Glomerular visceral epithelial cell (primary cell): ENCODE results near the gene BCL2L13.
"Not testable (repeated sequence)": the region's sequence is repeated elsewhere in the genome, so short reads cannot be mapped to it uniquely, and the experiment has no call there.

ENCODE experiments used
- DNase-seq: peaks from one replicate; pipeline ENCODE4 v3.0.0-alpha.2; 2016; ENCODE audit errors: extremely low spot score

BCL2L13 gene

GRCh38 chr22:17694193-17694592 lies 55.6 kb downstream of the BCL2L13 start:
- DNase-seq, result no peak

GRCh38 chr22:17694752-17695151 lies 56.2 kb downstream of the BCL2L13 start:
- no peak for DNase-seq

GRCh38 chr22:17695986-17696385 lies 57.4 kb downstream of the BCL2L13 start:
- peak; percentile 29 for DNase-seq

DNA sequence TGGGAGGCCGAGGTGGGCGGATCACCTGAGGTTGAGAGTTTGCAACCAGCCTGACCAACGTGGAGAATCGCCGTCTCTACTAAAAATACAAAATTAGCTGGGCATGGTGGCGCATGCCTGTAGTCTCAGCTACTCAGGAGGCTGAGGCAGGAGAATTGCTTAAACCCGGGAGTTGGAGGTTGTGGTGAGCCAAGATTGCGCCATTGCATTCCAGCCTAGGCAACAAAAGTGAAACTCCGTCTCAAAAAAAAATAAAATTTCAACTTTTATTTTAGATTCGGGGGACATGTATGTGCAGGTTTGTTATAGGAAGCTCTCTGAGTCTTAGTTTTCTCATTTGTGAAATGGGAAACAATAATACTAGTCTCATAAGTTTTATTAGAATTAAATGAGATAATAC lies 58.6 kb downstream of the BCL2L13 start:
- DNase-seq, result not testable (repeated sequence)

GRCh38 chr22:17698276-17698675 lies 59.7 kb downstream of the BCL2L13 start:
- DNase-seq, result not testable (repeated sequence)

DNA sequence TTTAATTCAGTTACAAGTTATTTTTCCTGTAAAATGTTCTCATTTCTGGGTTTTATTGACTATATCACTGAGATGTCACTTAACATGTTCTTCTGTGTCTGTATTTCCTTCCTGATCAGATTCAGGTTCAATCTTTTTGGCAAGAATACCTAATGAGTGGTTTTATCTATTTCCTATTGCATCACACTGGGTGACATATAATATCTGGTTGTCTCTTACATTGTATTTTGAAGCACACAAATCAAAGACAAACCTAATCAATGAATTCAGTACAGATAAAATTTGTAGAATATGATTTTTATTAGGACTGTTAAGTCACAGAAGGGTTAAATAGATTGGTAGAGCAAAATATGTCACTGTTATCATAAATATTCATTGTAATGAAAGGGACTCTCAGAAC lies 60.4 kb downstream of the BCL2L13 start:
- no peak for DNase-seq

GRCh38 chr22:17699696-17700340 lies 61.3 kb downstream of the BCL2L13 start:
- no peak for DNase-seq

GRCh38 chr22:17700778-17701177 lies 62.2 kb downstream of the BCL2L13 start:
- no peak for DNase-seq

DNA sequence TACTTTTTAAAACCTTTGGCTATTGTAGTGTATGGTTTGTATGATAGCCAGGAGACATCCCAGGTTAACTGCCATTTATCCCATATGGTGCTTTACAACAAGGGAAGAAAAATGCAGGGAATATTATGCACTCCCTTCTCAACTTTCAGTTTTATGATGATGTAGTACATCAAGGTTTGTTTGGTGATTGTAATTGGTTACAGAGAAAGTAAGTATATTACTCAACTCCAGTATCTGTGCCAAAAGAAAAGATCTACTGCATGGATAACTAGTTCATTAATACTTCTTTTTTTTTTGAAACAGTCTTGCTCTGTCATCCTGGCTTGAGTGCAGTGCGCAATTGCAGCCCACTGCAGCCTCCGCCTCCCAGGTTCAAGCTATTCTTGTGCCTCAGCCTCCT lies 65.3 kb downstream of the BCL2L13 start:
- DNase-seq, result no peak

GRCh38 chr22:17705546-17705945 lies 67.0 kb downstream of the BCL2L13 start:
- DNase-seq, result peak; percentile 8

DNA sequence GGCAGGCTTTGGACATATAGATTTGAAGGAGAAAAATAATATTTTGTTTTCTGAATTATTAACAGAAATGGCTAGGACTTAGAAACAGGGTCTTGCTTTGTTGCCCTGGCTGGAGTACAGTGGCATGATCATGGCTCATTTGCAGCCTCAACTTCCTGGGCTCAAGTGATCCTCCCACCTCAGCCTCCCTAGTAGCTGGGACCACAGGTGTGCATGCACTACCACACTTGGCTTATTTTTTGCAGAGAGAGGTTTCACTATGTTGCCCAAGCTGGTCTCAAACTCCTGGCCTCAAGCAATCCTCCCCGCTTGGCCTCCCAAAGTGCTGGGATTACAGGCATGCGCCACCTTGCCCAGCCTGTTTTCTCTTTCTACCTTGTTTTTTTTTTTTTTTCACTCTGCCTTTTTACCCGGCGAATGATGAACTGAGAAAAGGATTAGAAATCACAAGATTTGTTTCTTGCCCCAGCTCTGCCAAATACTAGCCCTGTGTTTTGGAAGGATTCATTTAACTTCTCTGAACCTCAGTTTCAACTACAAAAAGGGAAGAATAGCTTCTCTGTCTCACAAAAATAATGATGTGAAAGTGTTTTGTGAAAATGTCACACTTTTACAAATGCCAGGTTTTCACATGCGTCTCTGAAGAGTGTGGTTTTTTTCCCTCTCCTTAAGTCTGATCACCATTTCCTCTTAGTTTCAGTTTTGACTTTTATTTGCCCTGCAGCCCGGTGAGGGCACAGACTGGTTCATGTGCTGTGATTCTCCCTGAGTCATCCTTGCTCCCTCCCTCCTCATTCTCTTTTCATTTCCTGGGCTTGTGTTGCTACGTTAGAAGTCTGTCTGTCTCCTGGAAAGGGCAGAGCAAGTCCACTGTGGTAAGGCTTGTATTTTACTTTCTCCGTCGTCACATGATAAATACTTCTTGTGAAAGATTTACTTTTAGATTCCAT lies 67.7 kb downstream of the BCL2L13 start:
- DNase-seq, result peak; percentile 88

- DNase-seq, result no peak
Measured at GRCh38 chr22:17706947-17707346, 68.4 kb downstream of the BCL2L13 start.

DNA sequence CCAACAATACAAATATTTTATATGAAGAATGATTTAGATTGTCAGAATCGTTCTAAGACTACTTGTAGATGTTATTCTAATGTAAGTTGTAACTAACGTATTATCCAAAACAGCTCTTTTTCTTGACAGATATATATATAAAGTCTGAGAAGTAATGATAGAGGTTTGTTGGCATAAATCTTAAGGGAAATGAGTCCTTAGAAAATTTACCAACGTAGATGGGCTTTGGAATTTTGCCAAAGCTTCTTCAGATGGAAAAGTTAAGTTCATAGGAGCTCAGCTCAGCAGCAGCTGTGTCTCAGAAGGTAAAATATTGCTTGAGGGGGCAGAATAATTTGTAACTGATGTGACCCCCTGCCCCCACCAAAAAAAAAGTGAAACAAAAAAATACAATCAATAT lies 69.0 kb downstream of the BCL2L13 start:
- DNase-seq, result peak; percentile 25

DNA sequence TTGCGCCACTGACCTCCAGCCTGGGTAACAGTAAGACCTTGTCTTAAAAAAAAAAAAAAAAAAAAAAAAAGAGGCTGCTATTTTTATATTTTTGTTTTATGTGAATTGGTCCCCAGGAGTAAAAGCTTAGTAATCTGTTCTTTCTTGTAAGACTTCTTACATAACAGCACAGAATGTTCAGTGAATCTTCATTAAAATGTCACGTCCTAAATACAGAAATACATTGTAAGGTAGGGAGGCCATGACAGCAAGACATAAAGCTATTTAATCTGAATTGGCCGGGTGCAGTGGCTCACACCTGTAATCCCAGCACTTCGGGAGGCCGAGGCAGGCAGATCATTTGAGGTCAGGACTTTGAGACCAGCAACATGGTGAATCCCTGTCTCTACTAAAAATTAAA lies 71.5 kb downstream of the BCL2L13 start:
- no peak for DNase-seq

DNA sequence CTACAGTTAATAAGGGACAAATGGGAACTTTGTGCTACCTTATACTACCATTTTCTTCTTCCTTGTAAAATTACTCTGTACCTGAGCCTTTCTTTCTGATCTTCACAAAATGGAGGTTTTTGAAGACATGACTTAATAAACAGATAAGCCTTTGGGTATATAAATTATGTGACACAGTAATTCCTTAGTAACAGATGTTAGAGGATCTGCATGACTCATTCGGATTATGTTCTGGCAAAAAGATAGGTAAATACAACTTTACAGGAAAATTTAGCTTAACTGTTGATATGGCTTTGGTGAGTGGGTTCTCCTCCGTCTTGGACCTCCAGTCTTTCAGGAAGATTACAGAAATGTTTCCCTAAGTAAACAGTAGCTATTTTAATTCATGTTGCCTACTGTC lies 73.9 kb downstream of the BCL2L13 start:
- DNase-seq, result no peak

- DNase-seq, result no peak
Measured at GRCh38 chr22:17716529-17716928, 78.0 kb downstream of the BCL2L13 start.

GRCh38 chr22:17717708-17718107 lies 79.2 kb downstream of the BCL2L13 start:
- no peak for DNase-seq

DNA sequence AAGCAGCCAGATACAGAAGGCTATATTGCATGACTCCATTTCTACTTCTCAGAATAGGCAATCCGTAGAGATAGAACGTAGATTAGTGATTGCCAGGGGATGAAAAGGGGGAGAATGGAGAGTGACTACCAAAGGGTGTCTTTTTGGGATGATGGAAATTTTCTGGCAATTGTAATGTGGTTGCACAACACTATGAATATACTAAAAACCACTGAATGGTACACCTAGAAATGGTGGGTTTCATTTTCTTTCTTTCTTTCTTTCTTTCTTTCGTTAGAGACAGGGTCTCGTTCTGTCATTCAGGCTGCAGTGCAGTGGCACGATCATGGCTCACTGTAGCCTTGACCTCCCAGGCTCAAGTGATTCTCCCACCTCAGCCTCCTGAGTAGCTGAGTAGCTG lies 81.4 kb downstream of the BCL2L13 start:
- DNase-seq, result no peak

- DNase-seq, result no peak
Measured at GRCh38 chr22:17724241-17724640, 85.7 kb downstream of the BCL2L13 start.

DNA sequence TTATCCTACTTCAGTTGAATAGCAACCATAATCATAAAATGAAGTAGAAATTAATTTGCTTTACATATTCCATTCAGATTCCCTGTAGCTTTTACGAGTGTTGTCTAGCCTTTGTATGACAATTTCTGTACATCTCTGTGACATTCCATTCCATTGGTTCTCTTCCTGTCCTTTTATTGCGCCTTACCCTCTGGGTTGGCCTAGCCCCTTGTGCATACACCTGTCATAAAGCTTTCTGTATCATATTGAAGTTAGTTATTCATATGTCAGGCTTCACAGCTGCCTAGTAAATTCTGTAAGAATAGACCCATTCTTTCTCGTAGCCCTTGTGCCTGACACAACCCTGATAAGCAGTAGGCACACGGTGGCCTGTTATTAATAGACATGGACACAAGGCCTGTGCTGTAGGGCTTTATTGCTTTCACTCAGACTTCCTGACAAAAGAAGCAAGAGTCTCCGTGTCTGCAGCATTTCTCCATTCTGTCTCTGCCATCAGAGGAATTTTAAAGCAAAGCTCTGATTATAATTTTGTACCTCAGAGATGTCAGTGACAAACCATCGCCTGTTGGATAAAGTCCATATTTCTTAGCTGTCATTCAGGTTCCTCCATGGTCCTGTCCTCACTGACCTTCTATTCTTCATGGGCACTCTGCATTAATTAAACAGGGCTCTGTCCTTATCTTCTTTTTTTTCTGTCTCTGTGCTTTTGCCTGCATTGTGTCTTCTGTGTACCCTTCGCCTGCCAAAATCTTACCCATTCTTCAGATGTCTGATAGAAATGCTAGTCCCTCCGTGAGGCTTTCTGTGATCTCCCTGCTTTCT lies 86.3 kb downstream of the BCL2L13 start:
- DNase-seq, result no peak

DNA sequence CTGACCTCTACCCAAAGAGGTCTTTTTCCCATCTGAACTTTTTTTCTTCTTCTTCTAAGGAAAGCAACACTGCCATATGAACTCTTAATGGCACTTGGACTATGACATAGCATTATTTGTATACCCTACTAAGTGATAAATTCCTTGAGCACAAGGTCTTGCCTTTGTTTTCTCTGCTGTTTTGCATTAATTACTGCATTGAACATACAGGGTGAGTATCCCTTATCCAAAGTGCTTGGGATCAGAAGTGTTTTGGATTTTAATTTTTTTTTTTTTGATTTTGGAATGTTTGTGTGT lies 86.9 kb downstream of the BCL2L13 start:
- no peak for DNase-seq
